HG02884 (cell line): ENCODE results near the gene NCBP1.
A peak's percentile ranks its signal among the peaks of the same experiment; 100 is the strongest.
"Not testable (repeated sequence)": the region's sequence is repeated elsewhere in the genome, so short reads cannot be mapped to it uniquely, and the experiment has no call there.

Experiments
- ATAC-seq: cut with Tn5 transposase; IDR thresholded peaks from one replicate; pipeline ENCODE4 v1.9.1; 2021; ENCODE audit warnings: mild to moderate bottlenecking, moderate library complexity; ENCODE audit not compliant: unreplicated experiment

NCBP1 gene

DNA sequence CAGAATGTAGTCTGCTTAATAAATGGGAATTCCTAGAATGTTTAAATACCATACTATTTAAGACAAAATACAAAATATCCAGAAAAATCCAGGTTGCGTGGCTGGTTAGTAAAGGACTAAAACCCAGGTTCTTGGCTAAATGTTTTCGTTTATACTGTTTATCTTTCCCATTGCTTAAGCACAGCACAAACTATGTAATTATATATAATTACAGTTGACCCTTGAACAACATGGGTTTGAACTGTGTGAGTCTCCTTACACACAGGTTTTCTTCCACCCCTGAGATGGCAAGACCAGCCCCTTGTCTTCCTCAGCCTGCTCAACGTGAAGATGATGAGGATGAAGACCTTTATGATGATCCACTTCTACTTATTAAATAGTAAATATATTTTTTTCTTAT is 38.8 kb downstream of the NCBP1 start:
- no peak for ATAC-seq

DNA sequence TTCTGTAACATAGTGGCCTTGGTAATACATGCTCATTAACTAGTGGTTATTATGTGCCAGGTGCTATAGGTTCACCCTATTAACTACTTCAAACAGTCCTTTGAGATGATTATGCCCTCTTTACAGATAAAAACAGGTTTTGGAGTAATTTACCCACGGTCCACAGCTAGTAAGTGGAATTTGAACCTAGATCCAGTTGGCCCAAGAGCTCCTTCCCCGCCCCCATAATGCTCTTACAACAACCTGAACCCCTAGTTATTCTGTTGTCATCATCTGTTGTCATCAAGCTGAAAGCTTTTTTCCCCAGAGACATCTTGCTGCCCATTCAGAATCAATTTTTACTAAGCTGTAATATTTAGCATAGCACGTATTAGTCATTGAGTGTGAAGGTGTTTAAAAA is 40.3 kb downstream of the NCBP1 start:
- ATAC-seq: no peak

DNA sequence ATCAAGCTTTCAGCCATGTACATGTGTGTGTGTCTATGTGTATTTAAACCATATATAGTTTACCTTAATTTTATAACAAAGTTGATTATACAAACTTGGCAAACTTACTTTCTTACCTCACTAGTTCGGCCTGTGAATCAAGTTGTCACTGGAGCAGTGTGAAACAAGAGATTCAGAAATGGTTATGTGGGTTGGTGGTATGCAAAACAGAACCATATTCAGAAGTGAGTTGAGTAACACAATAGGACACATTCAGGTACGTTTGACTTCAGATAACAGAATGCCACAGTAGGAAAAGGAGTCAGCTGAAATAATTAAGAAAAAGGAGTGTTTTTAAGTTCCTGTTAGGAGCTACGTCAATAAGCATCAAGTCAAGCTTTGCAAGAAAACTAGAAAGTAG is 42.0 kb downstream of the NCBP1 start:
- no peak for ATAC-seq

GRCh38 chr9:97682242-97682641 is 48.6 kb downstream of the NCBP1 start:
- no peak for ATAC-seq

DNA sequence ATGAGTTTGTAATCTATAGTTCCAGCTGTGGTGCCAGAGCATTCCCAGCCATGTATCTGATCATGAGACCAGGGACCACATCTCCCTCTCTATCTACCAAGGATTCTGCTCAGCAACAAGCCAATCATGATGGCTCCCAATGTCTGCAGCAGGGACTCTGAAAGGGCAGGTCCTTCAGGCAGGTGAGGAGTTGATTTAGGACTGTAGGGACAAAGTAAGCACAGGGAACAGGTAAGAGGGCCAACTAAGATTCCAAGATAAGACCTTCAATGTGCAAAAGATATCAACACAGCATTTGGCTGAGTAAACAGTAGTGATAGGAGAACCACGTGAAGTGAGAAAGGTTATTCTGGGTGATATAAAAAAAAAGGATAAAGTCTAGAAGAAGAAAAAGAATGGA is 55.0 kb downstream of the NCBP1 start:
- ATAC-seq: no peak

DNA sequence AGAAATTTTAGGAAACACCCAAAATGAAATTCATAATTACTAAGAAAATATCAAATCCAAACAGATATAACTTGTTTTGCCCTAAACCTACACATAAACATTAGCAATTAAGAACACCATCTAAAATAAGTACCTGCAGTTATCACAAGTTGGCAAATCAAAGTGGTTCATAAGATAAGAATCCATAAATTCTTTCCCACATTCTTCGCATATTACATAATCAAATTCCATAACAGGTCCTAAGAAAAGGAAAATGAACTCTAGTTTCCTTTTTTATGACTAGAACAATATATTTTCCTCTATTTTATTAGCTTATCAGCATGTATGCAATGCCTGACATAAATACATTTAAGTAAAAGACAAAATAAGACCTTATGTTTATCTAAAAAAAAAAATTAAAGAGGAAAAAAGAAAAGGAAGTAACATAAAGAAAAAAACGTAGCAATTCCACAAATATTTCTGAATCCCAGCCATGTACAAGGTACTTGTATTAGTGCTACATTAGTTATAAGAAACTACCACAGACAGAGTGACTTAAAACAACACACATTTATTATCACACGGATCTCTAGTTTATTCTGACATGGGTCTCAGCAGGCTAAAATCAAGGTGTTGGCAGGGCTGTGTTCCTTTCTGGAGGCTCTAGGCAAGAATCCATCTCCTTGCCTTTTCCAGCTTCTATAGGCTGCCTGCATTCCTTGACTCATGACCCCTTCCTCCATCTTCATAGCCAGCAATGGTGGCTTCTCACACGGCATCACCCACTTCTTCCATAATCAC is 56.0 kb downstream of the NCBP1 start:
- ATAC-seq: no peak

- ATAC-seq: no peak
These were observed 61.1 kb downstream of the NCBP1 start for GRCh38 chr9:97694769-97695168.

DNA sequence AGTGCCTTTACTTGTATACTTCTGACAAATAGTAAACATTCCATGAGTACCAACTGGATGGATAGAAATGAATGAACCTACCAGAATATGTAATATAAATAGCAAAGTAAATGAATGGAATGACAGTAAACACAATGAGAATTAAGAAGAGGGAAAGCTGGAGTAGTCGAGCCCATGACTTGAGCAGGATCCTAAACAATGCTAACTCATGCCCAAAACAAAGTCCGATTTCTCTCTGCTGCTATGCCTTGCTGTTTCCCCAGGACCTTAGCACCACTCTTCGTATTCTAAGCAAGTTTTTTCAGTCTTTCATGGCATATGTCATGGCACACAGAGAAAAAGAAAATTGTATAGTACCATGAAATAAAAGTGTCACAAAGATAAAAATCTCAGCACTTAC is 61.8 kb downstream of the NCBP1 start:
- no peak for ATAC-seq

- ATAC-seq: no peak
These were observed 62.6 kb downstream of the NCBP1 start for GRCh38 chr9:97695995-97696802.

DNA sequence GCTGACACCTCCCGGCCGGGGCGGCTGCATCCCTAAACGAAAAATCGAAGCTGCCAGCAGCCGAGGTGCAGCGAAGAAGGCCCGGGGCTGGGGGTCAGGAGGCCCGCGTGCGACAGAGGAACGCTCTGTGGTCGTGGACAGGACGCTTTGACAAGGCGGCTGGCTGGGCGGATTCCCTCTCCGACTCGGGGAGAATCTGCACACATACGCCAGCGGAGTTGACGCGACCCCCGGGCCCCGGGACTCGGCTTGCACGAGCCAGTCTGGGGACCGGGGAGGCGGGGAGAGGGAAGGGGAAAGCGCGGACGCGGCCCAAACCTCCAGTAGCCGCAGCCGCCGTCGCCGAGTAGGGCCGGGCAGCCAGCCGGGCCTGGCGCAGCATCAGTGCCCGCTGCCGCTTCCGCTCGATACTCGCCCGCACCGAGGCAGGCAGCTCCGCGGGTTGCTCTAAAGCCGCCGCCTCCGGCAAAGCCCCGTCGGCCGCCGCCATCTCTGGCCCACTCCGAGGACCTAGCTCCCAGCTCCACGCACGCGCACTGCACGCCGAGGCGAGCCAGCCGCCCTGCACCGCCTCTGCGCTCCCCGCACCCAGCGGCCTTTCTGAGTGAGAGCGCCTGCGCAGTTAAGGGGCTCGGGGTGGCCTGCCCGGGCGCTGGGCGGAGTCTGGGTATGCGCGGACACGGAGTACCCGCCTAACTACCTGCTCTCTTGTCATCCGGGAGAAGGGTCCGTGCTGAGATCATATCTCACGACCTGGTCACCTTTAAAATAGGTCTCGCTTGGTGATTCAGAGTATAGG is 63.4 kb downstream of the NCBP1 start, which contains the start of gene XPA:
Gene XPA, minus strand, starts transcription at position 538 of the 799 bp plus-strand sequence. Its CDS starts 48 bp downstream, at position 490.
- peak; percentile 86 for ATAC-seq

GRCh38 chr9:97697837-97698236 is 64.2 kb downstream of the NCBP1 start:
- ATAC-seq: no peak

- no peak for ATAC-seq
These were observed 65.2 kb downstream of the NCBP1 start for GRCh38 chr9:97698865-97699264.

- ATAC-seq: not testable (repeated sequence)
These were observed 65.7 kb downstream of the NCBP1 start for GRCh38 chr9:97699281-97699680.

DNA sequence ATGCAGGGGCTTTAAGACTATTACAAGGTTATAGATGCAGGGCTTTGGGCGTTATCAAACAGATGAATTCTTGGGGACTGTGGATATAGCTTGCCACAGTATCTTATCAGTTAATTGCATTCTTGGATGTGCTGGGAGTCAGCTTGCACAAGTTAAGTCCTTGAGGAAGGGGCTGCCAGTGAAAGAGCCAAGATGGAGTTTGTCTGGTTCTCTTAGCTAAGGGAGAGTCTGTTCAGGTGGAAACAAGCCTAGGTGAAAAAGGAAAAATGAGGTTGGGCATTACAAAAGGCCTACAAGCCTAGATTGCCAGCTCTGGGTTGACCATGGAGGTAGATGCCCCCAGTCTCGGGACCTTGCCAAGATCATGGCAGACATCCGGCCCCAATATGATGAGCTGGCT is 66.2 kb downstream of the NCBP1 start:
- not testable (repeated sequence) for ATAC-seq

DNA sequence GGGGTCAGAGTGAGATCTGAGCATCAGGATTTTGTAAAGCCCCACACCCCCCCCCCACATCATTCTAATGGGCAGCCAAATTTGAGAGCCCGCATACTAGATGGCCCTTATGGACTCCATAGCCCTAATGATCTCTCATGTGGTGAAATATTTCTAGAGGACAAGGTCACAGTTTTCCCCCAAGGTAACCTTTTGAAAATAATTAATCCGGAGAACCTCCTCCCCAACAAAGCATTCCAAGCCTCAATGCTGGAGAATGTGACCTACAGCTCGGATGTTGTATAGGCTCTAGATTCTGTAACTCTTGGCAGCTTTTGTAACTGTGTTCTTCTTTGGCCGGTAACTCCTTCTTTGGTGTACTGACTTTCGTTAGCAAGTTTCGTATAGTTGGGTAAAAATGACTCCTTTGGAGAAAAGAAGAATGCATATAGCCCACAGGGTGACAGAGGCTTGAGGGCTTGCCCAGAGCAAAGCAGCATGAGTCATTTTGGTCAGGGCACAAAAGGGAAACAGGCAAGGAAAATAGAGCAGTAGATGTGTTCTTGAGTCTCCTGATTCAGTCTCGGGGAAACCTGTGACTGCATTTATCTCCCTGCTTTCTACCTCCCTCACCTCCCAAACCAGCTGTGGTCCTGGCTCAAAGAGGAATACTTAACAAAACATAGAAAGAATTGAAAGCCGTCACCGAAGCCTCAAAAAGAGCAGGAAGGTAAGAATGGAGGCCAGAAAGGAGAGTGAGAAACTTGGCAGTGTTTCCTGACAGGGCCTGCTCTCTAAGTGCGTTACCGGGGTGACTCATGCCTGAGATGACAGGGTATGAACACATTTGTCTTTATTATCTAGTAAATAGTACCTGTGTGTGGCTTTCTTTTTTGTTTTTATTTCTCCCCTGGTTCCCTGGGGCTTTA is 70.1 kb downstream of the NCBP1 start:
- ATAC-seq: no peak

DNA sequence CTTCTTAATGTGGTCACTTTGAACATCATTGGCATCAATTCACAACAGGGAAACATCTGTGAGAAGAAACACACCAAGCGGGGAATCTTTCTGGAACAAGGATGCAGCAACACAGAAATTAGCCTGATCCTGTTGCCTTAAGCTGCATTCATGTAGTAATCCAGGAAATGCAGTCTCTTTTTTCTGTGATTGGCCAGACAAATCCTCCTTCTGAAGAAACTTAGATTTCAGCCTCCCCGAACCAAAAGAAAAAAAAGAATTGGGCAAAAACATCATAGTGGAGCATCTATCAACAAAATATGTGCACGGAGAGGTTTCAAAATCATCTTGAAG is 70.7 kb downstream of the NCBP1 start:
- no peak for ATAC-seq

DNA sequence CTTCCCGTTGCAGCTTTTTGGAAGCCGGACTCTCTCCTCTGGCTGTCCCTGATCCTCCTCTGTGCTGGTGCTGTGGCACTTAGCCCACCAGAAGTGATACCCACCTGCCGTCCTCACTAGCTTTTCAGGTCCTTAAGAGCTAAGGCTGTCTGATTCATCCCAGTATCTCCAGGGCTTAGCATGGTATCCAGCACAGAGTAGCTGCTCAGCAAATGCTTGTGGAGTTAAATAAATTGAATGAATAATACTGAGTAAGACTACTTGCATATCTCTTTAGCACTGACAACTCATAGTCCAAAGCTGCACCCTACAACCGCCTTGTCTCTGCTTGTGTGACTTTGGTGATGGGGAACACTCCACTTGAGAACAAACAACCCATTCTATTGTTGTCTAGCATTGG is 71.2 kb downstream of the NCBP1 start:
- ATAC-seq: no peak

DNA sequence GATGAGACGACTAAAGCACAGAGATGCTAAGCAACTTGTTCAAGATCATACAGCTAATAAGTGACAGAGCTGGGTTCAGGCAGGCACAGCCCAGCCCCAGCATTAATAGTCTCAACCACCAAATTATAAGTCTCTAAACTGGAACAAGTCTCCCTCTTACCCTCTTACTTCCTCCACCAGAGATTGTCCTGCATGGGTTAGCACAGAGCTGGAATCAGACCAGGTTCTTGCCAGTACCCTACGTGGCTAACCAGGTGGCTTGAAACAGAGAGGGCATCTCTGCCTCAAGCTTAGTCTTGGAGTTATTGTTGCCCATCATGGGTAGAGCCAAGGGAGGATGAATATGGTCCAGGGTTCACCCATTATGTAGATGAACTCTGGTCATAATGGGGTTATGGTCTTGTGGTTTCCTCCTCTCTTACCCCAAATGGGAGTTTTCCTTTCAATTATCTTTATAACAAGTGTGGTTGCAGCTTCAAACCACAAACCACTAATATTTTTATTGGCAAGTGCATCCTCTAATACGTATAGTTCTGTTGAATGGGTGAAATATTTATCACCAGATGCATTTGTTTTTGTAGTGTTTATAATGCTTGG is 71.8 kb downstream of the NCBP1 start:
- no peak for ATAC-seq

DNA sequence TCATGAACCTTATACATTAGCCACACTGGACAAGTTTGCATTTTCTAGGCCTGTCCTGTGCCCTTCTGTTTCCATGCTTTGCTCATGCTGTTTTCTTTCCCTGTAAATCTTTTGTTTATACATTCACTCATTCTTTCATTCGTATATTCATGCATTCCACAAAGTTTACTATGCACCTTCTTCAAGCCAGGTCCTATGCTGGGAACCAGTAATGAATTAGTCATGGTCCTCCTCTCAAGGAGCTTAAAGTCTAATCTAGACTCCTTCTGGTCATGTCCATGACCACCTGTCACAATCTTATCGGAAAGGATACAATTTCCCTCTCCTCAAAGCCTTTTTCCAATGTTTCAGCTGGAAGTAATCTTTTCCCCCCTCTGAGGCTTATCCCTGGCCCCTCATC is 72.6 kb downstream of the NCBP1 start:
- no peak for ATAC-seq
